IMR-90 (cell line): ENCODE results near the gene C20orf173.
A peak's percentile ranks its signal among the peaks of the same experiment; 100 is the strongest.

Source experiments
- BHLHE40 ChIP-seq: fragments of 150-350 bp; IDR thresholded peaks from 2 replicates; pipeline ENCODE4 v1.6.1; 2016; ENCODE audit warnings: mild to moderate bottlenecking, low read depth, low read length
- CEBPB ChIP-seq: IDR thresholded peaks from 2 replicates; pipeline ENCODE4 v1.6.1; 2012; ENCODE audit warnings: low read depth, low read length, improper control_type of control experiment
- CHD1 ChIP-seq: IDR thresholded peaks from 2 replicates; pipeline ENCODE4 v1.6.1; 2012; ENCODE audit warnings: low read depth, low read length, improper control_type of control experiment
- FOS ChIP-seq: fragments of 150-350 bp; IDR thresholded peaks from 2 replicates; pipeline ENCODE4 v1.6.1; 2016; ENCODE audit warnings: low read depth, low read length
- MAZ ChIP-seq: IDR thresholded peaks from 2 replicates; pipeline ENCODE4 v1.6.1; 2012; ENCODE audit warnings: low read depth, mild to moderate bottlenecking, low read length, improper control_type of control experiment, moderate library complexity, borderline replicate concordance
- MXI1 ChIP-seq: IDR thresholded peaks from 2 replicates; pipeline ENCODE4 v1.6.1; 2012; ENCODE audit warnings: low read depth, mild to moderate bottlenecking, low read length, moderate library complexity, borderline replicate concordance
- POLR2A ChIP-seq: IDR thresholded peaks from 2 replicates; pipeline ENCODE4 v1.6.1; 2012; ENCODE audit warnings: mild to moderate bottlenecking, low read depth, low read length
- RAD21 ChIP-seq: IDR thresholded peaks from 2 replicates; pipeline ENCODE4 v1.6.1; 2012; ENCODE audit warnings: low read length, improper control_type of control experiment
- RCOR1 ChIP-seq: IDR thresholded peaks from 2 replicates; pipeline ENCODE4 v1.6.1; 2012; ENCODE audit warnings: mild to moderate bottlenecking, low read length, improper control_type of control experiment; ENCODE audit not compliant: insufficient replicate concordance
- RFX5 ChIP-seq: IDR thresholded peaks from 2 replicates; pipeline ENCODE4 v1.8.0; 2012; ENCODE audit warnings: low read depth, mild to moderate bottlenecking, low read length, moderate library complexity
- SMC3 ChIP-seq: fragments of 150-350 bp; IDR thresholded peaks from 2 replicates; pipeline ENCODE4 v1.6.1; 2016; ENCODE audit warnings: low read depth, mild to moderate bottlenecking, antibody characterized with exemption, low read length, moderate library complexity
- TF ChIP-seq, protein P1 (sequence below): conservative IDR thresholded peaks from 2 replicates; pipeline ENCODE4 v1.5.1; 2012; ENCODE audit warnings: mild to moderate bottlenecking, low read depth, low read length, improper control_type of control experiment
- TF ChIP-seq, protein P2 (sequence below): fragments of 150-350 bp; IDR thresholded peaks from 2 replicates; pipeline ENCODE4 v1.6.1; 2016; ENCODE audit warnings: low read depth, mild to moderate bottlenecking, low read length, moderate library complexity, borderline replicate concordance

DNA sequence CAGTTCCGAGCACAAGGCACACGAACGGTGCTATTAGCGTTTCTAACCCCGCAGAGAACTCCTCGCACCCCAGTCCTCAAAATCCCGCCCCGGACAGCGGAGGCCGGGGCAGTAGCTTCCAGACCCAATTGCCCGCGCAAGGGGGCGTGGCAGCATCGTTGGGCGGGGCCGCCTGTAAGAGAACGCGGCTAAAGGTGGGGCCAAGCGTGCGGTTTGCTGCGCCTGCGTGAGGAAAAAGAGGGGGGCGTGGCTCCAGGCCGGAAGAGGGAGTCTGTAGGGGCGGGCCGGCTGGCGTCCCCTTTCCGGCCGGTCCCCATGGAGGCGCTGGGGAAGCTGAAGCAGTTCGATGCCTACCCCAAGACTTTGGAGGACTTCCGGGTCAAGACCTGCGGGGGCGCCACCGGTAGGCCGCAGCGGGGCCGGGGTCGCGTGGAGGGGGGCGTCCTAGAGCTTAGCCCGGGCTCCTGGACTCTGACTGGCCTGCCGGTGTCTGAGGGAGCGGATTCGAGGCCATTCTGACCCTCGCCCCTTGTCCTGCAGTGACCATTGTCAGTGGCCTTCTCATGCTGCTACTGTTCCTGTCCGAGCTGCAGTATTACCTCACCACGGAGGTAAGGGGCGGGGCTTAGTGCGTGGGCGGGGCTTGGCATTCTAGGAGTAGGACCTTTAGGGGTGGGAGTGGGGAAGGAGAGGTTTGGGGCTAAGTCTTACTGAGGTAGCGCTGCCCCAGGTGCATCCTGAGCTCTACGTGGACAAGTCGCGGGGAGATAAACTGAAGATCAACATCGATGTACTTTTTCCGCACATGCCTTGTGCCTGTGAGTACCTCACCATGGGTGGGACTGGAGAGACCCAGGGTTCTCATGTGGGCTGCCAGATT is 12.6 kb upstream of the C20orf173 start, which contains the start of gene ERGIC3:
- TF ChIP-seq RAD21 (no peak), POLR2A (no peak), SMC3 (no peak), MAZ (peak; percentile 74; the same call in 1 of the 2 replicates), BHLHE40 (no peak), RFX5 (no peak), FOS (no peak), CEBPB (no peak), CHD1 (no peak), MXI1 (peak; percentile 36; the same call in 1 of the 2 replicates), RCOR1 (no peak)
- TF ChIP-seq, protein P1, sequence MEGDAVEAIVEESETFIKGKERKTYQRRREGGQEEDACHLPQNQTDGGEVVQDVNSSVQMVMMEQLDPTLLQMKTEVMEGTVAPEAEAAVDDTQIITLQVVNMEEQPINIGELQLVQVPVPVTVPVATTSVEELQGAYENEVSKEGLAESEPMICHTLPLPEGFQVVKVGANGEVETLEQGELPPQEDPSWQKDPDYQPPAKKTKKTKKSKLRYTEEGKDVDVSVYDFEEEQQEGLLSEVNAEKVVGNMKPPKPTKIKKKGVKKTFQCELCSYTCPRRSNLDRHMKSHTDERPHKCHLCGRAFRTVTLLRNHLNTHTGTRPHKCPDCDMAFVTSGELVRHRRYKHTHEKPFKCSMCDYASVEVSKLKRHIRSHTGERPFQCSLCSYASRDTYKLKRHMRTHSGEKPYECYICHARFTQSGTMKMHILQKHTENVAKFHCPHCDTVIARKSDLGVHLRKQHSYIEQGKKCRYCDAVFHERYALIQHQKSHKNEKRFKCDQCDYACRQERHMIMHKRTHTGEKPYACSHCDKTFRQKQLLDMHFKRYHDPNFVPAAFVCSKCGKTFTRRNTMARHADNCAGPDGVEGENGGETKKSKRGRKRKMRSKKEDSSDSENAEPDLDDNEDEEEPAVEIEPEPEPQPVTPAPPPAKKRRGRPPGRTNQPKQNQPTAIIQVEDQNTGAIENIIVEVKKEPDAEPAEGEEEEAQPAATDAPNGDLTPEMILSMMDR = no peak
- TF ChIP-seq, protein P2, sequence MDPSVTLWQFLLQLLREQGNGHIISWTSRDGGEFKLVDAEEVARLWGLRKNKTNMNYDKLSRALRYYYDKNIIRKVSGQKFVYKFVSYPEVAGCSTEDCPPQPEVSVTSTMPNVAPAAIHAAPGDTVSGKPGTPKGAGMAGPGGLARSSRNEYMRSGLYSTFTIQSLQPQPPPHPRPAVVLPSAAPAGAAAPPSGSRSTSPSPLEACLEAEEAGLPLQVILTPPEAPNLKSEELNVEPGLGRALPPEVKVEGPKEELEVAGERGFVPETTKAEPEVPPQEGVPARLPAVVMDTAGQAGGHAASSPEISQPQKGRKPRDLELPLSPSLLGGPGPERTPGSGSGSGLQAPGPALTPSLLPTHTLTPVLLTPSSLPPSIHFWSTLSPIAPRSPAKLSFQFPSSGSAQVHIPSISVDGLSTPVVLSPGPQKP = no peak
